K562 (cell line): ENCODE results near the gene MGAT4D. TPM values are rescaled to one million over a fixed set of nuclear protein-coding genes. Genes with fewer than 3 reads are reported as not detected.

ENCODE experiments used
- CBX3 ChIP-seq, 2 experiments: IDR thresholded peaks; 1 replicate in 1 of 2; 2 replicates in 1 of 2; pipeline ENCODE4 v1.6.1; 2012; ENCODE audit warnings: inconsistent platforms in 2 of 2, low read length in 2 of 2, borderline replicate concordance in 1 of 2, control low read depth in 1 of 2
- CBX5 ChIP-seq: IDR thresholded peaks from 2 replicates; pipeline ENCODE4 v1.6.1; 2014; ENCODE audit warnings: low read depth, borderline replicate concordance
- ETS1 ChIP-seq: conservative IDR thresholded peaks from 2 replicates; pipeline ENCODE4 v1.6.1; 2011; ENCODE audit warnings: low read depth, mild to moderate bottlenecking, low read length; ENCODE audit not compliant: control insufficient read depth
- KHSRP ChIP-seq: fragments of 450-650 bp; IDR thresholded peaks from 2 replicates; pipeline ENCODE4 v1.6.1; 2017
- MEF2A ChIP-seq: IDR thresholded peaks from 2 replicates; pipeline ENCODE4 v1.6.1; 2011; ENCODE audit warnings: low read depth, mild to moderate bottlenecking, low read length, moderate library complexity; ENCODE audit not compliant: control insufficient read depth
- MGA ChIP-seq: fragments of 450-650 bp; IDR thresholded peaks from 2 replicates; pipeline ENCODE4 v1.6.1; 2016; ENCODE audit warnings: mild to moderate bottlenecking, moderate library complexity
- MXI1 ChIP-seq: IDR thresholded peaks from 2 replicates; pipeline ENCODE4 v1.6.1; 2011; ENCODE audit warnings: low read depth, mild to moderate bottlenecking, improper control_type of control experiment, low read length
- PHB ChIP-seq: fragments of 250-450 bp; sonication (Bioruptor Pico); IDR thresholded peaks from 2 replicates; pipeline ENCODE4 v1.5.0; 2021
- SIN3B ChIP-seq: fragments of 450-650 bp; IDR thresholded peaks from 2 replicates; pipeline ENCODE4 v1.6.1; 2017; ENCODE audit warnings: low read depth, mild to moderate bottlenecking, moderate library complexity
- polyA plus RNA-seq, 8 experiments: library from polyadenylated mRNA; depleted of rRNA in 4 of 8; stranded (reverse) in 5 of 8; unstranded in 3 of 8; fragments of >200 nt; fragmentation: Nextera tagmentation in 2 of 8; fragmentation: Illumina TruSeq in 1 of 8; extraction: Ambion mirVana in 2 of 8; extraction: Trizol in 1 of 8; gene quantifications; 2 replicates each; pipeline versions ENCODE4 v1.2.1 to v1.2.3, GENCODE V29; 2011 to 2014; ENCODE audit warnings: inconsistent platforms in 1 of 8, missing spikeins in 1 of 8
- total RNA-seq, 7 experiments: library from RNA; depleted of rRNA in 6 of 7; stranded (reverse); fragments of >200 nt in 6 of 7; fragmentation: Illumina TruSeq in 2 of 7; extraction: Trizol in 2 of 7; gene quantifications; 2 replicates each; pipeline versions ENCODE4 v1.2.1 to v1.2.3, GENCODE V29; 2011 to 2021; ENCODE audit warnings: low replicate concordance in 1 of 7

The MGAT4D gene
- total and polyA plus RNA-seq, 9 of the 15 experiments (the other 6 are each of a cell fraction or from before 2014, with no cell fraction given), result not detected

- 0 out of 2 replicates have a peak, but pooled peaks have one; percentile 30 for TF ChIP-seq ETS1
- TF ChIP-seq MXI1, result peak; percentile 83
- TF ChIP-seq SIN3B, result 0 out of 2 replicates have a peak, but pooled peaks have one; percentile 45
- peak in 1 of 2 experiments; percentile 80; a peak in 1 of 3 replicates for TF ChIP-seq CBX3 (IDR thresholded peaks at IDR 0.05; ENCODE audit: borderline replicate concordance in 1 of 2, low read length in 2 of 2)
- TF ChIP-seq CBX5, result no peak
- no peak for TF ChIP-seq MEF2A
- TF ChIP-seq MGA, result no peak; the same call in 1 of the 2 replicates
- no peak for TF ChIP-seq KHSRP
- no peak for TF ChIP-seq PHB (CRISPR knock-in tag)
Observed at GRCh38 chr4:140523857-140524742, 26.0 kb upstream of the MGAT4D start, which contains the start of gene ELMOD2 (continued).
